Activated CD8-positive, alpha-beta memory T cell treated with anti-CD3 and anti-CD28 coated beads, Interleukin-2, amount 10 ng/mL, durations not matched to agents 7 days and 5 days (primary cell): ENCODE measurements around the gene PDE6H. TPM values are rescaled to one million over a fixed set of nuclear protein-coding genes. Genes with fewer than 3 reads are reported as not detected.

Experiments
- ATAC-seq: fragments of 150-1000 bp; cut with Tn5 transposase; one replicate; pipeline ENCODE4 v1.10.0; 2021; ENCODE audit warnings: moderate library complexity
- CTCF ChIA-PET: fragments of 350-600 bp; sonication (Branson Sonifier 250); formaldehyde crosslinking; loops from one replicate; lab custom pipeline; 2021; ENCODE audit warnings: antibody characterized with exemption; lab: Charles Lee
- DNase-seq: peaks from one replicate; pipeline ENCODE4 v3.0.0-alpha.2; 2020
- H3K27ac Mint-ChIP-seq: one replicate; pipeline ENCODE4 v1.8.0; 2021; ENCODE audit warnings: mild to moderate bottlenecking, mixed read lengths
- H3K27me3 Mint-ChIP-seq: one replicate; pipeline ENCODE4 v1.8.0; 2021; ENCODE audit warnings: mixed read lengths
- H3K36me3 Mint-ChIP-seq: one replicate; pipeline ENCODE4 v1.8.0; 2021; ENCODE audit warnings: mild to moderate bottlenecking, mixed read lengths
- H3K4me1 Mint-ChIP-seq: one replicate; pipeline ENCODE4 v1.8.0; 2021; ENCODE audit warnings: mixed read lengths
- H3K4me3 Mint-ChIP-seq: one replicate; pipeline ENCODE4 v1.8.0; 2021; ENCODE audit warnings: mild to moderate bottlenecking, moderate library complexity, mixed read lengths
- H3K9me3 Mint-ChIP-seq: one replicate; pipeline ENCODE4 v1.8.0; 2022; ENCODE audit warnings: low read depth, mixed read lengths
- total RNA-seq, 2 experiments: library from RNA; stranded (reverse); gene quantifications; one replicate each; pipeline ENCODE4 v1.2.3, GENCODE V29; 2021

The PDE6H gene
- total RNA-seq, 2 experiments from 2014 or later: not detected

GRCh38 chr12:14999695-15000365 is 27.0 kb downstream of the PDE6H start:
- Mint-ChIP-seq H3K27me3 (peaks cover 49% of the 10 kb centered on the region), H3K36me3 (no peaks in the 10 kb centered on the region), H3K27ac (no peak overlapping the region), H3K4me1 (peaks cover 8% of the 10 kb centered on the region), H3K4me3 (no peak overlapping the region), H3K9me3 (no peaks in the 10 kb centered on the region)
- DNase-seq (no peak), ATAC-seq (no peak)
- CTCF ChIA-PET: interaction anchor here (0.6 kb wide), 1 partner anchor 13 kb away, joined by 3 read pairs; no protein-coding TSS in a partner anchor

- no peak overlapping the region for H3K27ac Mint-ChIP-seq
- ATAC-seq (no peak), DNase-seq (no peak)
- CTCF ChIA-PET: interaction anchor here (0.7 to 1.5 kb wide), 2 partner anchors 220 to 335 kb away, joined by 3 read pairs; partner anchors contain the start of gene RERG
- peaks cover 56% of the 10 kb centered on the region for H3K27me3 Mint-ChIP-seq
- peaks cover 1% of the 10 kb centered on the region for H3K4me1 Mint-ChIP-seq
- no peaks in the 10 kb centered on the region for H3K9me3 Mint-ChIP-seq
- no peak overlapping the region for H3K4me3 Mint-ChIP-seq
- H3K36me3 Mint-ChIP-seq: no peaks in the 10 kb centered on the region
These were observed 27.7 kb downstream of the PDE6H start for GRCh38 chr12:15000575-15000974.

- CTCF ChIA-PET: interaction anchor here (1.5 kb wide), 1 partner anchor 219 kb away, joined by 3 read pairs; the partner anchor contains the start of gene RERG
These were observed 29.0 kb downstream of the PDE6H start for GRCh38 chr12:15001733-15002382.

GRCh38 chr12:15004421-15004820 is 31.6 kb downstream of the PDE6H start:
- H3K27ac Mint-ChIP-seq: no peak overlapping the region
- H3K4me3 Mint-ChIP-seq: no peak overlapping the region
- ATAC-seq: no peak
- H3K27me3 Mint-ChIP-seq: peaks cover 73% of the 10 kb centered on the region
- CTCF ChIA-PET: interaction anchor here (1.0 to 1.3 kb wide), 2 partner anchors 158 to 217 kb away, joined by 3 read pairs; partner anchors contain the start of gene RERG
- no peaks in the 10 kb centered on the region for H3K4me1 Mint-ChIP-seq
- H3K9me3 Mint-ChIP-seq: no peaks in the 10 kb centered on the region
- H3K36me3 Mint-ChIP-seq: no peaks in the 10 kb centered on the region
- DNase-seq: no peak

More at GRCh38 chr12:15001733-15002382, 29.0 kb downstream of the PDE6H start:
- Mint-ChIP-seq H3K27me3 (peaks cover 66% of the 10 kb centered on the region), H3K27ac (no peak overlapping the region), H3K4me3 (no peak overlapping the region), H3K36me3 (no peaks in the 10 kb centered on the region), H3K4me1 (no peaks in the 10 kb centered on the region), H3K9me3 (no peaks in the 10 kb centered on the region)
- ATAC-seq: no peak
- DNase-seq: no peak

- no peaks in the 10 kb centered on the region for H3K4me1 Mint-ChIP-seq
- no peak for DNase-seq
- H3K27me3 Mint-ChIP-seq: peaks cover 75% of the 10 kb centered on the region
- ATAC-seq: no peak
- CTCF ChIA-PET: interaction anchor here (1.0 kb wide), 1 partner anchor 216 kb away, joined by 3 read pairs; the partner anchor contains the start of gene RERG
- no peaks in the 10 kb centered on the region for H3K36me3 Mint-ChIP-seq
- H3K27ac Mint-ChIP-seq: no peak overlapping the region
- H3K9me3 Mint-ChIP-seq: no peaks in the 10 kb centered on the region
- no peak overlapping the region for H3K4me3 Mint-ChIP-seq
These were observed 32.2 kb downstream of the PDE6H start for GRCh38 chr12:15005064-15005463.

GRCh38 chr12:15007551-15007950 is 34.7 kb downstream of the PDE6H start:
- ATAC-seq (no peak), DNase-seq (no peak)
- H3K4me3 Mint-ChIP-seq: no peak overlapping the region
- no peaks in the 10 kb centered on the region for H3K4me1 Mint-ChIP-seq
- H3K27ac Mint-ChIP-seq: no peak overlapping the region
- peaks cover 57% of the 10 kb centered on the region for H3K27me3 Mint-ChIP-seq
- no peaks in the 10 kb centered on the region for H3K9me3 Mint-ChIP-seq
- CTCF ChIA-PET: no interaction called here
- H3K36me3 Mint-ChIP-seq: no peaks in the 10 kb centered on the region

GRCh38 chr12:15011162-15011561 is 38.3 kb downstream of the PDE6H start:
- Mint-ChIP-seq H3K27ac (no peak overlapping the region), H3K4me1 (no peaks in the 10 kb centered on the region), H3K36me3 (no peaks in the 10 kb centered on the region), H3K27me3 (peaks cover 26% of the 10 kb centered on the region), H3K9me3 (no peaks in the 10 kb centered on the region), H3K4me3 (no peak overlapping the region)
- ATAC-seq (no peak), DNase-seq (no peak)
- CTCF ChIA-PET: interaction anchor here (1.0 to 1.1 kb wide), 2 partner anchors 14 to 211 kb away, joined by 3 to 4 read pairs; no protein-coding TSS in a partner anchor

- Mint-ChIP-seq H3K9me3 (no peaks in the 10 kb centered on the region), H3K4me3 (no peak overlapping the region), H3K27me3 (peaks cover 21% of the 10 kb centered on the region), H3K36me3 (no peaks in the 10 kb centered on the region), H3K4me1 (no peaks in the 10 kb centered on the region), H3K27ac (no peak overlapping the region)
- ATAC-seq (peak; percentile 65), DNase-seq (no peak)
- CTCF ChIA-PET: no interaction called here
These were observed 40.9 kb downstream of the PDE6H start for GRCh38 chr12:15013634-15014179.

- no peaks in the 10 kb centered on the region for H3K4me1 Mint-ChIP-seq
- H3K27me3 Mint-ChIP-seq: peaks cover 19% of the 10 kb centered on the region
- ATAC-seq (no peak), DNase-seq (no peak)
- CTCF ChIA-PET: no interaction called here
- no peak overlapping the region for H3K4me3 Mint-ChIP-seq
- no peaks in the 10 kb centered on the region for H3K36me3 Mint-ChIP-seq
- H3K9me3 Mint-ChIP-seq: no peaks in the 10 kb centered on the region
- H3K27ac Mint-ChIP-seq: no peak overlapping the region
These were observed 41.9 kb downstream of the PDE6H start for GRCh38 chr12:15014708-15015107.

GRCh38 chr12:15015121-15015520 is 42.3 kb downstream of the PDE6H start:
- H3K36me3 Mint-ChIP-seq: no peaks in the 10 kb centered on the region
- DNase-seq (no peak), ATAC-seq (no peak)
- peaks cover 21% of the 10 kb centered on the region for H3K27me3 Mint-ChIP-seq
- H3K27ac Mint-ChIP-seq: no peak overlapping the region
- no peaks in the 10 kb centered on the region for H3K9me3 Mint-ChIP-seq
- no peaks in the 10 kb centered on the region for H3K4me1 Mint-ChIP-seq
- H3K4me3 Mint-ChIP-seq: no peak overlapping the region
- CTCF ChIA-PET: no interaction called here

- no peaks in the 10 kb centered on the region for H3K9me3 Mint-ChIP-seq
- DNase-seq: no peak
These were observed 47.3 kb downstream of the PDE6H start for GRCh38 chr12:15020156-15020555.

More at GRCh38 chr12:15020156-15020555, 47.3 kb downstream of the PDE6H start:
- Mint-ChIP-seq H3K4me3 (no peak overlapping the region), H3K4me1 (no peaks in the 10 kb centered on the region), H3K36me3 (no peaks in the 10 kb centered on the region), H3K27ac (no peak overlapping the region), H3K27me3 (peaks cover 33% of the 10 kb centered on the region)
- CTCF ChIA-PET: interaction anchor here (0.9 kb wide), 1 partner anchor 201 kb away, joined by 3 read pairs; the partner anchor contains the start of gene RERG
- no peak for ATAC-seq
